Stimulated activated naive CD4-positive, alpha-beta T cell (primary cell): ENCODE results near the gene TSHZ2.

Experiments
- DNase-seq, 6 experiments: peaks; one replicate each; lab custom pipeline; 2025; lab: John Stamatoyannopoulos, UW

The TSHZ2 gene

DNA sequence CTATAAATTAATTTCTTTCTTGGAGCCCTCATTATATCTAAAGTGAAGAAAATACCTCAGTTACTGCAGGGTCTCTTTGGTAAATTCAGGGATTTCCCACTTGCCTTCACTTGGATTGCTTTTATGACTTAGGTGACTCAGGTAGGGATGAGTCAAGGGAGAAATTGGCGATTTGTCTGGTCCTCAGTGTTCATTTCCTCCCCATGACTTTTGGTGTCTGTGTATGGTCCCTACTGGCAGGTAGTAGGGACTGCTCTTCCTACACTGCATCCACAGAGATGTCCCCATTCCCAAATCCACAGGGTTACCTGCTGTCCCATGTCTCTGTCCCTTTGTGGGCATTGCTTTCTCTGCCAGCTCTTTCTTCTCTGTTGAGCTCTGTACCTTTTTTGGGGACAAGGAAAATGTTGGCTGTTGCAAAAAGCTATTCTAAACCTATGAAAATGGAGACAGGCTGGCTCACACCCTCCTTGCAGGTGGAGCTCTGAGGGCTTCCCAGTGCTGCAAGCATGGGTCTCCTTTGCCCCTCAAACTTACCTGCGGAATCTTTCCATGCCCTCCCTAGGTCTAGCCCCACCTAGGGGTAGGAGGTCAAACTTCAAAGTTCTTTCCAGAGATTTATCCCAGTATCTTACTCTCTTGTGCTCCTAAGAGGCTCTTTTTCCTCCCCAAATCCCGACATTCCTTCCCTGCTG is 409.6 kb downstream of the TSHZ2 start:
- no peak for DNase-seq

DNA sequence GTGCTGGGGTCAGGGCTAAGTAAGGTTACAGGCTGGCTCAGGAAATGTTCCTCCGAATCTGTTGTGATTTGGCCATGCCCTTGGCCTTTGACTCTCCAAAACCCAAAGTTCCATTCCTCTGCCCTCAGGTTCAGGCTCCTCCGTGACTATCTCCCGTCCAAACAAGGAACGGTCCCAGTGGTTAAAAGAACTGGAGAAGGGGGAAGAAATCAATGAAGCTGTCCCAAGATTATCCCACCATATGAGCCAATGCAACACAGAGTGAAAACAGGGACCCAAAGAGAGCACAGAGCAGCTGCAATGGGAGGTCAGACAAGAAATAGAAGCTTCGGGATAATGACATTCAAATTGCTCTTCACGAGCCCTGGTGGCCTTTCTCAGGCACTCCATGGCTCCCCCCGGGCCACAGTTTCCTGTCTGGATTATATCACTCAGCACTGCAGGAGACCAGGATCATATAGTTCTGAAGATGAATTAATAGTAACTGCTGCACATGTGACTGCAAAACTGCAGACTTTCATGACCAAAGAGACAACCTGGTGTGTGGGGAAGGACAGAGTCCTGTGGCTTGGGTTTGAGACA is 410.2 kb downstream of the TSHZ2 start:
- DNase-seq: no peak

DNA sequence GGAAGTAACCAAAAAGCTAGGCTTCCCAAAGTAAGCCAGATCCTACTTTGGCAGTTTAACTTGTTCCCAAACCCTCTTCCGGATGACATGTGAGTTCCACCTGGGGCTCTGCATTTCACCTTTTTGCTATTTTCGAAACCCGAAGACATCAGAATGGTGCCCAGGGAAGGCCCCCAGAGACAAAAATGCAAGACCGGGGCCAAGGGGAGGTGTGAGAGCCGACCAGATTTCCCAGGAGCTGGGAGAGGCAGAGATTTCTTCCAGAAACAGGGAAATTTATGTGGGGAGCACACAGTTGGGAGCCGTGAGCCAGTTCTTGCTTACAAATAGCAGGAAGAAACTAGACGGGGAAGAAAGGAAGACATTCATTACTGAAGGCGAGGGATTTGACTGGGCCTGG is 411.8 kb downstream of the TSHZ2 start:
- DNase-seq: no peak

DNA sequence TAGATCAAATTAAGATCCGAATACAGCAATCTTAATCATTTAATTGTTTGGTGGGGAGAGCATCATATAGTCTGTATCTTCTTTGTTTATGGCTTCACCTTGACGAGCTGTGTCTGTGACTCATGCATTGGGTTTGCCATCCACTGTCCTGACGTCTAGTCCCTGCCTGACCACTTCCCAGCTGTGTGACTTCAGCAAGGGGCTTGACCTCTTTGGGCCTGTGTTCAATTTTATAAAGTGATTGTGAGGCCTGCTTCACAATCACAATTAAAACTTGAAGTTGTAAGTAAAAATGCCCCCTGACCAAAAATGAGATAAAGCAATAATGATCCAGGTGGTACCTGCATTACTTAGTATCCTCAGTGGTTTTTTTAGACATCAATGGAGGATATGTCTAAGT is 412.2 kb downstream of the TSHZ2 start:
- DNase-seq: no peak

DNA sequence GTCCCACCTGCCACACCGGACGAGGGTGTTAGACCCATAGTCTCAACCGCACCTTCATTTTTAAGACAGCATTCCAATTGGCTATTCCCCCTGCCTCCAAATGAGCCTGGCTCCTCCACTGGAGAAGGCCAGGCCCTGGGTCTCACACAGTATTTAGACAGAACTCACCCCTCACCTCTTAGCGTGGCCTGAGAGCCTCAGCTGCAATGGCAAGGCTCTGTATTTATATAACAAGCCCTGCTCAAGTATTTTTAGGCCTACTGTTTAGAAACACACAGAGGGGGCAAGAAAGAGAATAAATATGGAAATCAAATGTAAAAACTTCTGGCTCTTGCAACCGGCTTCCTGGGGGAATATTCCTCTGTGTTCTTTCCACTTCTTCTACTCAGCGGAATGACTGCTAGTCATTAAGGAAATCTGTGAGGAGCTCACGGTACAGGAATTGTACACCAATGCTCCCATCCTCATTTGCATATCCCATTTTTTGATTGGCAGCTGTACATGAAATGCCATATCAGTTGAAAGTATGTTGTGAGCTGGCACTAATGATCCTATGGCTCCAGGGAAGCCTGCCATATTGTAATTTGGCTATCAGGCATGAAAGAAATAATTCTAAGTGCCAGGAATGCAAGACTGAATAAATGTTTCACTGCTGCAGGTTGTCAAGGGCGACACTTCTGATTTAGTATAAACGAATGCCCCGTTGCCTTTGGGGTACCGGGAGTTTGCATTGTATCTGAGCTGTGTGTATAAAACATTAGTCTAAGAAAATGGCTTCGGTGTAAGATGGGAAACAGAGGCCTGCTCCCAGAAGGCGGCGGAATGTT is 414.0 kb downstream of the TSHZ2 start:
- no peak for DNase-seq

DNA sequence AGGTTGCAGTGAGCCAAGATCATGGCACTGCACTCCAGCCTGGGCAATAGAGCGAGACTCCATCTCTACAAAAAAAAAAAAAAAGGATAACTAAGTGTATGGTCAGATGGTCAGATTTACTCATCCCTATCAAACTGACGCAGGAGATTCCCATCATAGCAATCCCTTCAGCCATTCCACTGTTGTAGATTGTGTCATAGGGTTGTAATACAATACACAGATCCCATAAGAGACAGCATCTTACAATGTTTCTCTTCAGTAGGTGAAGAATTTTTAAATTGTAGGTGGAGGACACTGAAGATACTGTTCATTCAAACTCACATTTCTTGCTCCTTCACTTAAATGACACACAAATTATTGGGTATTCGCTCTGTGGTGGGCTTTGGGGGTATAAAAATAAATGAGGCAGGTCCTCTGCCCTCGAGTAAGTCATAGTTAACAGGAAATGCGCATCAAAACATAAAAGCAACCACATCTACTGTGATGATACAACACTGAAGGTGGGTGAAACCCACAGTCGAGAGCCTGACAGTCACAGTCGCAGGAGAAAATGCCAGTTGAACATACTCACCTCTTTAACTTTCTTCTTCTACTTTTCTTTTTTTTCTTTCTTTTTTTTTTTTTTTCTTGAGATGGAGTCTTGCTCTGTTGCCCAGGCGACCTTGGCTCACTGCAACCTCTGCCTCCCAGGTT is 416.0 kb downstream of the TSHZ2 start:
- DNase-seq: peak in 5 of 6 experiments; percentile 15 to 80 (median 73)

DNA sequence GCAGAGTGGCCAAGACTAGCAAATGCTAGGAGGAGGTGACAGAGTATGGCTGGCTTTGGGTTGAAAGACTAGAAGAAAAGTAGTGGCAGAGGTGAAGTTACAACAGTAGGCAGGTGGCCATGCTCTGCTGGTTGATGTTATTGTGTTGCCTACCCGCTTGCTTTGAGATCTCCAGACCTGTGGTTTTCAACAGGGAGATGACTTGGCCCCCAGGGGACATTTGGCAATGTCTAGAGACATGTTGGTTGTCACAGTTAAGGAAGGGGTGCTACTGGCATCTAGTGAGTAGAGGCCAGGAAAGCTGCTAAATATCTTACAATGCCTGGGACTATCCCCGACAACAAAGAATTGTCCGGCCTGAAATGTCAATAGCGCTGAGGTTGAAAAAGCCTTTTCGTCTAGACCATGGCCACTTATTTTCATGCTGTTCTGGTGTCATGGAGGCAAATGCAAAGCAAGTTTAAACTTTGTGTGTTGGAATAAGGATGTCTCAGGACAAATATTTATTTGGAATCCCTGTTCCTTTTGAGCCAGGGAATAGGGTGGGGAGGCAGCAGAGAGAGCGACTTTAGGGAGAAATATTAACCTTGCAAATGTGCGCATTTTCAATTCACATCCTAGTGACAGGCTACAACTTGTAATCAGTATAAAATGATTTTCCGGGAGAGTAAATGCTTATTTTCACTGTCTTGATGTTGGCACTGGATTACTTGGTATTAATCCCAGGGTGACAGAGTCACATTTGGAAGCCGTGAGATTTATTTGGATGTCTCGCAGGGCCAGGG is 417.6 kb downstream of the TSHZ2 start:
- DNase-seq: no peak

DNA sequence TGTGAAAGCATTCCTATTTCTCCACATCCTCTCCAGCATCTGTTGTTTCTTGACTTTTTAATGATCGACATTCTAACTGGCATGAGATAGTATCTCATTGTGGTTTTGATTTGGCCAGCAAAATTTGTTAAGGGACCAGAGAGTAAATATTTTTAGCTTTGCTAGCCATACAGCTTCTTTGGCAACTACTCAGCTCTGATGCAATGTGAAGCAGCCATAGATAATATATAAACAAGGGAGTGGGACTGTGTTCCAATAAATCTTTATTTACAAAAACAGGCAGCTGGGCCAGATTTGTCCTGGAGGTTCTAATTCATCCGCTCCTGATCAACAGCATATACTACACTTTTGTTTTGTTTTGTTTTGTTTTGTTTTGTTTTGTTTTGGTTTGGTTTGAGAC is 418.6 kb downstream of the TSHZ2 start:
- no peak for DNase-seq

DNA sequence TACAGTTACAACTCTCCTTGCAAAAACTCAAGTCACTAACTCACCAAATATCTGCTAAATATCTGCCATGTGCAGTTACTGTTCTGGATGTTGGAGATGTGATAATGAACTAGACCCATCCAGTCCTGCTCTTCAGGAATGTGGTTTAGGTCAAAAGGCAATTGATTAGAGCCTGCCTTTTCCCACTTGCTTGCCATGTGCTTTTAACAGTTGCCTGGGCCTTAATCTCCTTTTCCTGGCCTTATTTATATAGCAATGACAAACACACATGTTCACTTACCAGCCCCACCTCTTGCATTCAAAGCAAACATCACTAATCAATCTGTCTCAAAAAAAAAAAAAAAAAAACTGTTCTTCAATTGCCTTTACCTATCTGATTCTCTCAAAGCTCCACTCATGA is 422.3 kb downstream of the TSHZ2 start:
- no peak for DNase-seq

DNA sequence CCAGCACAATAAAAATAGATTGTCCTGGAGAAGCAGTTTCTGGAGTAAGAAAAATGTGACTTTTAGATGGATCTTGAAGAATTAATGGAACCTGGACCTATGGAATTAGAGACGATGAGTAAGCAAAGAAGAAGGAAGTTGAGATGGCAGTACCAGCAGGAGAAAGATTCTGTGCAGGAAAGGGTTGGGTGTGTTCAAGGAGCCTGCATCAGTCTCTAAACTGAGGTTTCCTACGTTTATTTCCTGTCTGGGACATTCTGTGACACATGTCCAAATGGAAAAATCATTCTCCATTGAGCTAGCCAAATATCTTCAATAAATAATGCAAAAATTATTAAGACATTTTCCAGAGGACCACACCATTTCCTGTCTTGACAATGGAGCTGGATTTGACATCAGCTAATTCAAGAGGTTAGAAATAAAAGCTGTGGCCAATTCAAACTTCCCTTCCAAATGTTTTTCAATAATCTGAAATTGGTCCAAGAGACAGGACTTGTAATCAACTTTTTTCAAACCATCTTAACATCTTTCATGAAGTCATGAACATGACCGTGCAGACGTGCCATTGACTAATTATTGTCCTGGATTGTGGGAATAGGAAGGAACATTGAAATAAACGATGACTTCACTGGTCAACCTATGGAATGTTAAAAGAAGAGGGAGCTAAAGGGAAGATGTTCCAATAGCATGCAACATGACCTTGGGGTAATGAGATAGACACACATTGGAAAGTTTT is 423.2 kb downstream of the TSHZ2 start:
- DNase-seq: no peak

DNA sequence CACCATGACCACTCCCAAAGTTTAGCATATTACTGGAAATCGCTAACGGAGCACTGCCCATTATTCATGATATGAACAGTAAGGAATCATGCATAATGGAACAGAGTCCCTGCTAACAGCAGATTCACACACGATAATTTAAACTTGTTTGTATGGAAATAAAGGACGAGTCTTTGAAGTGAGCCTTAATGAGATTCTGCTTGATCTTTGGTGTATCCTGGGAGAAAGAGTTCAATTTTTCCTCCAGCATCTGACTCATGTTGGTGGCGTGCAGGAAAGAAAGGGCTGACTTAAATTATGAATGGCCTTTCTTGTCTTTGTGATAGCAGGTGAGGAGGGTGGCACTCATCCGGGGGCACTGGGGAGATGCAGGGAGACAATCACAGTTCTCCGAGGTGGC is 426.9 kb downstream of the TSHZ2 start:
- DNase-seq: no peak

DNA sequence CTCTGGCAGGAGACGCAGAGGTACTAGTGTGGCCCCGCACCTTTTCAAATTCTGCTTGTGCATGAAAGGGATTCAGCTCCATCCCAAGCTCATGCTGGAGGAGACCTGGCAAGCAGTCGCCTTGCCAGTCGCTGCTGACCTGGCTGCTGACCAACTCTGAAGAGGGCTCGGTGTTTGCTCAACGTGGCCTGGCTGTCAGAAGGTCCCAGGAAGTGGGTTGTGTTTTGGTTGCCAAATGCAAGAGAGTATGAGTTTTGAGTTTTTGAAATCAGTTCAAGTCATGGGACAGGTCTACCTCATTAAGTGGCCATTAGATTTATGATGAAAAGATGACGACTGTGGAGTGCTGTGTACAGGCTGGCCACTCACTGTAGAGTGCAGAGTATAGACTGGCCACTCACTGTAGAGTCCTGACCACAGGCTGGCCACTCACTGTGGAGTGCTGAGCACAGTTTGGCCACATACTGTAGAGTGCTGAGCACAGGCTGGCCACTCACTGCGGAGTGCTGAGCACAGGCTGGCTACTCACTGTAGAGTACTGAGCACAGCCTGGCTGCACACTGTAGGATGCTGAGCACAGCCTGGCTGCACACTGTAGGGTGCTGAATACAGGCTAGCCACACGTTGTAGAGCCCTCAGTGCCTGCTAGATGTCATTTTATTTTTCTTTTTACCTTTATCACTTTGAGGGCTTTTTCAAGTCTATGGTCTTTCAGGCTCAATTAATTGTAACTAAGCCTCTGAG is 427.6 kb downstream of the TSHZ2 start:
- no peak for DNase-seq

DNA sequence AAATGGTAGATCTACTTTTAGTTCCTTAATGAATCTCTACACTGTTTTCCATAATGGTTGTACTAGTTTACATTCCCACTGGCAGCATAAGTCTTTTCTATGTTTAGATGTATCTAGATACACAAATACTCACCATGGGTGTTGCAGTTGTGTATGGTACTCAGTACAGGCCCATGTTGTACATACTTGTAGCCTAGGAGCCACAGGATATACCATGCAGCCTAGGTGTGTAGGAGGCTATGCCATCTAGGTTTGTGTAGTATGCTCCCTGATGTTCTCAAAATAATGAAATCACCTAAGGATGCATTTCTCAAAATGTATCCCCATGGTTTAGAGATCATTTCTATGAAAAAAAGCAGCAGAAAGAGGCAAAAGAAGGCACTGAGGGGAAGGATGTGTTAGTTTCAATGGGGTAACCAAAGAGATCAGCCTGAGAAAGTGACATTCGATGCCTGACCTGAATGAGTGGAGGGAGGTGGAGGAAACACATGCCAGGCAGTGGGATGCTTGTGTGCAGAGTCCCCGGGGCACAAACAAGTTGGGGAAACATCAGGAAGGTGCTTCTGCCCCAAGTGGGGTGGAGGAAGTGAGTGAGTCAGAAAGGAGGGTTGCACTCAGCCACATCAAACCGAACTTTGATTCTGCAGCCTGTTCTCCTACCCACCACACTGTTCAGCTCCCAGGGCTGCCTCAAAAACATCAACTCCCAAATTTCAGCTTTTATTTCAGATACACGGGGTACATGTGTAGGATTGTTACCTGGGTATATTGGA is 430.3 kb downstream of the TSHZ2 start:
- peak in 2 of 6 experiments; percentile 15 to 53 for DNase-seq

DNA sequence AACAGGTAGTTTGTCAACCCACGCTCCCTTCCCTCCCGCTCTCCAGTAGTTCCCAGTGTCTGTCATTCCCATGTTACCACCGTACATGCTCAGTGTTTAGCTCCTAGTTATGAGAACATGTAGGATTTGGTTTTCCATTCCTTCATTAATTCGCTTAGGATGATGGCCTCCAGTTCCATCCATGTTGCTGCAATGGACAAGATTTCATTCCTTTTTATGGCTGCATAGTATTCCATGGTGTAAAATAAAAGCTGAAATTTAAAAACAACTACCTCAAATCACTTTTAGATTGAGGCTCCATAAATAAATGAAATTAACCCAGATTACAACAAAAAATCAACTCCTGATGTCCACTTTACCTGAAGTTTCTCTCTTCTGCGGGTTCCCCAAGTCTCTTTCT is 430.9 kb downstream of the TSHZ2 start:
- DNase-seq: no peak

DNA sequence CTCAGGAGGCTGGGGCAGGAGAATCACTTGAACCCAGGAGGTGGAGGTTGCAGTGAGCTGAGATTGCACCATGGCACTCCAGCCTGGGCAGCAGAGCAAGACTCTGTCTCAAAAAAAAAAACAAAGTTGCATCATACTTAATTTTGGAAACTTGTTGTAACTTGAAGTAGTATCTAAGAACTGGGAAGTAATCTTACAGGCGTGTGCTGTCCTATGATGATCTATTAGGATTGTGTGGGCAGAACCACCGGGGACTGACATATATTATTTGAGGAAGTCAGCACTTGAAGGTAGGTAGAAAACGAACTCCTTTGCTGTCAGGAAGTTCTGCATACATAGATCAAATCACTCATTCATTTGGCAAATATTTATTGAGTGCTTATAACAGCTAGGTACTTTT is 433.0 kb downstream of the TSHZ2 start:
- no peak for DNase-seq

DNA sequence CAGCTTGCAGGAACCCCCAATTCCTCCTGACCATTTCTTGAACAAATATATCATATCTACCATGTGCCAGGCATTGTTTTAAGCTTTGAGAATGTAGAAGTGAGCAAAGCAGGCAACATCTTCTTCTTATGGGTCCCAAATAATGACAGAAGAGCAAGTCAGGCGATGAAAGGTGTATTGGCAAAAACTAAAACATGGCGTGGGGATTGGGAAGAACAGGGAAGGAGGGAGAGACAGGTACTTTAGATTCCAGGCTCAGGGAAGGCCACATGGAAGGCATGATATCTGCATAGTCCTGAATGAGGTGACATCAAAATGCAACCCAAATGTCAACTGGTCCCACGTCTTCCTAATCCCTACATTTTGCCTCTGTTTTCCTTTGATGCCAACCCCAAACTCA is 434.4 kb downstream of the TSHZ2 start:
- DNase-seq: no peak

DNA sequence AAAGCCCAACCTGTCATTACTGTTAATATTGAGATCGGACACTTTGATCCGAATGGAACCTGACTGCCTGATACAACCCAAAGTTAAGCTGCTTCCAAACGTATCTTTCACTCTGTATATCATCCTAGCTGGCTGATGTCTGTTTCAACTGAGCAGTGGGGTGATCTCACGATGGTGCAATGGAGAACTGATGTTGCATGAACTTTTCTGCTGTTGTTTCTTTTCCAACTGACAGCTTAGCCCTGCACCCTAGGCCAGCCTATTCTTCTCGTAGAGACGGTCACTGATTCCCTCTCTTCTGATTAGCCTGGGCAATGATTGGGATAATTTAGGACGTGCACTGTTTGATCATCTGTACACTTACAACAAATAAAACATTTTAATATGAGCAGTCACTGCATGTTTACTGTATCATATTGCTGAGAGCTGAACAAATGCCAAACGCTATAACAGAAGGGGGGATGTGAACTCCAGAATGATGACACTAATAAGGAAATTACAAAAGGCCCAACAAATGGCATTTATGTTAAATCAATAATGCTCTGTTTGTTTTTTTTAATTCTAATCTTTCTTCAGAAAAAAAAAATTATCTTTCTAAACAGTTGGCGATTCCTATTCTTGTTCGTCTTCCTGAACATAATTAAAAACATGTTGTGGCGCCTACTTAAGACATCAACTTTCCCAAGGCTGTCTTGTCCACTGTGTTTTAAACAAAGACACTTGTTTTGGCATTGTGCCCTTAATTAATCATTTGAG is 436.7 kb downstream of the TSHZ2 start:
- no peak for DNase-seq

DNA sequence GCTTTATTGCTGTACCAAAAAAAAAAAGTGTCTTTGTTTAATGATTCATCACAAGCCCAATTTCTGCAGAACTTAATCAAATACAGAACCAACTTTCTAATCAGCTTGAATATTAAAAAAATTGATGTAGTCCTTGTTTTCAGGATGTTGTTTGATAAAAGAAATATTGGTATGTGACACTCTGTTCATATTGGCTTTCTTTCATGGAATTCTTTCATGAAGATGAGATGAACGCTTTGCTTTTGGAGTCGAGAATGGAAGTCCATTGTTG is 437.2 kb downstream of the TSHZ2 start:
- no peak for DNase-seq

DNA sequence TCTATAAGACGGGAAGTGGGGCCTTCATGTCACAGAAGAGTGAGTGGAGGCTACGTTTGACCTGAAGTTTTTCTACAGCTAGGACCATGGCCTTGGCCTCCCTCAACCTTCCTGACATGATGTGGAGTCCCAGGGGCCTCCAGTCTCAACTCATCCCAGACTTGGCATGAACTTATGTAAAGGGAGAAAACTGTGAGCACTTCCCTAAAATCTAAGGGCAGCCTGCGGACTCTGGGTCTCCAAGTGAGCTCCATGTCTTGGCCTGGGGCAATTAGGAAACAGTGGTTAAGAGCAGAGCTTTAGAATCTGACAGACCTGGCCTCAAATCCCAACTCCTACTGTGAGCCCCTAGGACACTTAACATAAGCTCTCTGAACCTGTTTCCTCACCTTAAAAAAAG is 439.0 kb downstream of the TSHZ2 start:
- DNase-seq: no peak
